Measurements from ENCODE around the gene EIF4EBP3. TPM values are rescaled to one million over a fixed set of nuclear protein-coding genes. Genes with fewer than 3 reads are reported as not detected.

The EIF4EBP3 gene
- total and polyA plus RNA-seq, 10 of the 15 experiments (the other 5 are each of a cell fraction or from before 2014, with no cell fraction given), result 3.5 to 16.1 (median 6.2) TPM

GRCh38 chr5:140596321-140596741 is 48.9 kb downstream of the EIF4EBP3 start:
- in situ Hi-C loops (cut with MboI), result no loop called here
- FAIRE-seq (no peak), ATAC-seq (no peak), DNase-seq (ENCODE audit: low read depth, low spot score) (no peak)
- BruUV-seq (replicated peaks), result no TSS peak
- ChIA-PET RAD21 (ENCODE audit: unreplicated experiment) (no interaction called here), POLR2A (interaction anchor here (0.6 kb wide), 1 partner anchor 17 kb away, joined by 7 read pairs; no protein-coding TSS in a partner anchor), CTCF (interaction anchor here (1.9 kb wide), 1 partner anchor 223 kb away, joined by 7 read pairs; no protein-coding TSS in a partner anchor), SMC1A (ENCODE audit: uncharacterized antibody, unreplicated experiment) (interaction anchor here (0.6 kb wide), 1 partner anchor 208 kb away, joined by 3 read pairs; no protein-coding TSS in a partner anchor)
- no peak for TF ChIP-seq NFYA (IDR thresholded peaks at IDR 0.05; ENCODE audit: borderline replicate concordance, low read depth, low read length)
- TF ChIP-seq NBN (IDR thresholded peaks at IDR 0.05), result no peak
- TF ChIP-seq CBFB (IDR thresholded peaks at IDR 0.05; ENCODE audit: low read depth), result no peak
- TF ChIP-seq ZNF274 (IDR thresholded peaks at IDR 0.05; ENCODE audit: insufficient read depth, insufficient read length), result no peak
- no peak for TF ChIP-seq ESRRA (IDR thresholded peaks at IDR 0.05; ENCODE audit: low read length)
- no peak for TF ChIP-seq YBX1 (IDR thresholded peaks at IDR 0.05)
- no peak for TF ChIP-seq CHD4 (IDR thresholded peaks at IDR 0.05)
- TF ChIP-seq HDAC6 (IDR thresholded peaks at IDR 0.05; ENCODE audit: unreplicated experiment), result no peak
- no peak for TF ChIP-seq IRF4 (IDR thresholded peaks at IDR 0.05; ENCODE audit: low read depth, low read length)
- TF ChIP-seq, protein P1, sequence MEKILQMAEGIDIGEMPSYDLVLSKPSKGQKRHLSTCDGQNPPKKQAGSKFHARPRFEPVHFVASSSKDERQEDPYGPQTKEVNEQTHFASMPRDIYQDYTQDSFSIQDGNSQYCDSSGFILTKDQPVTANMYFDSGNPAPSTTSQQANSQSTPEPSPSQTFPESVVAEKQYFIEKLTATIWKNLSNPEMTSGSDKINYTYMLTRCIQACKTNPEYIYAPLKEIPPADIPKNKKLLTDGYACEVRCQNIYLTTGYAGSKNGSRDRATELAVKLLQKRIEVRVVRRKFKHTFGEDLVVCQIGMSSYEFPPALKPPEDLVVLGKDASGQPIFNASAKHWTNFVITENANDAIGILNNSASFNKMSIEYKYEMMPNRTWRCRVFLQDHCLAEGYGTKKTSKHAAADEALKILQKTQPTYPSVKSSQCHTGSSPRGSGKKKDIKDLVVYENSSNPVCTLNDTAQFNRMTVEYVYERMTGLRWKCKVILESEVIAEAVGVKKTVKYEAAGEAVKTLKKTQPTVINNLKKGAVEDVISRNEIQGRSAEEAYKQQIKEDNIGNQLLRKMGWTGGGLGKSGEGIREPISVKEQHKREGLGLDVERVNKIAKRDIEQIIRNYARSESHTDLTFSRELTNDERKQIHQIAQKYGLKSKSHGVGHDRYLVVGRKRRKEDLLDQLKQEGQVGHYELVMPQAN (conservative IDR thresholded peaks at IDR 0.05), result no peak
- Histone ChIP-seq H3K9me3 (replicated peaks; ENCODE audit: control insufficient read depth, insufficient read depth, low read length) (no peaks in the 10 kb centered on the region), H2AFZ (ENCODE audit: control insufficient read depth, low read depth, low read length) (no peak overlapping the region), H3K79me2 (ENCODE audit: control insufficient read depth, insufficient read depth, low read length) (no peaks in the 10 kb centered on the region), H3K4me2 (ENCODE audit: control insufficient read depth, insufficient read depth) (no peak overlapping the region), H3K4me3 (no peak overlapping the region), H3K9ac (ENCODE audit: control insufficient read depth, insufficient read depth, low read length) (no peak overlapping the region), H3K27ac (ENCODE audit: control insufficient read depth, insufficient read depth) (no peak overlapping the region), H3K27me3 (replicated peaks in 1 of 2; ENCODE audit: control insufficient read depth in 2 of 2, insufficient read depth in 2 of 2, low read length in 1 of 2) (no peaks in the 10 kb centered on the region), H4K20me1 (ENCODE audit: control insufficient read depth, insufficient read depth) (no peaks in the 10 kb centered on the region), H3K36me3 (ENCODE audit: control insufficient read depth in 2 of 2, insufficient read depth in 2 of 2, low read length in 1 of 2) (no peaks in the 10 kb centered on the region), H3K4me1 (ENCODE audit: control insufficient read depth, insufficient read depth, low read length) (no peaks in the 10 kb centered on the region)
- intact Hi-C loops (cut with micrococcal nuclease; ENCODE audit: unreplicated experiment), result no loop called here
- WGBS (ENCODE audit: insufficient coverage, insufficient replicate concordance, low lambda C conversion rate, missing lambda C conversion rate), result 27% methylated on average over 1 of the region's 1 CpG

All from GM12878 (cell line).